HG03103 (cell line): ENCODE data around the gene FOXP1.
"Not testable (repeated sequence)": the region's sequence is repeated elsewhere in the genome, so short reads cannot be mapped to it uniquely, and the experiment has no call there.

Source experiments
- ATAC-seq: cut with Tn5 transposase; IDR thresholded peaks from one replicate; pipeline ENCODE4 v1.9.1; 2021; ENCODE audit warnings: low read depth; ENCODE audit not compliant: unreplicated experiment

Gene FOXP1

GRCh38 chr3:71536376-71536965 lies 47.1 kb downstream of the FOXP1 start:
- no peak for ATAC-seq

GRCh38 chr3:71533588-71533987 lies 49.9 kb downstream of the FOXP1 start:
- ATAC-seq: no peak

DNA sequence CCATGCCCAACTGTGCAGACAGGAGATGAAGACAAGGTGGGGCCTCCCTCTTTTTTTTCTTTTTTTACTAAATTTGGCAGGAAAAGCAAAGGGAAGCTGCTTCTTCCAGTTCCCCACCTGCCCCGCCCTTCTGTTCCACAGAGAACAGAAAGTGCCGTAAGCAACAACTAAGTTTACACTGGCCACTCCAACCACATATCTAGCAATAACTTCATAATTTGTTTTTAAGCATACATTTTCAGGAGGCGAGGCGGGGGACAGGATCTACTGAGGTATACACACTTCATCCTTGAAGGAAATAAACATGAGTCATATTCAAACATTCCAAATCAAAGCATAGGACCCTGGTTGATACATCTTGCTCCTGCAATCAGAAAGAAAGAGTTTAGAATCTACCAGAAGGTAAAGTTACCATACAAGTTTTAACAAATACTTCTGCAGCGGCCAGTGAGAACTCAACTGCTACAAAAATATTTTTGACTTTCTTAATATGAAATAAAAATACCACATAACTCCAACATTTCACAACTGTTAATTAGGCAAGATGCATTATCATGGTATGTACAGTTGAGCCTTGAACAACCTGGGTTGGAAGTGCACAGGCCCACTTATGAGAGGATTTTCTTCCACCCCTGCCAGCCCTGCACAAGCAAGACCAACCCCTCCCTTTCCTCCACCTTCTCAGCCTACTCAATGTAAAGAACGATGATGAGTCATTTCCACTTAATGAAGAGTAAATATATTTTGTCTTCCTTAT lies 50.7 kb downstream of the FOXP1 start:
- ATAC-seq: no peak

DNA sequence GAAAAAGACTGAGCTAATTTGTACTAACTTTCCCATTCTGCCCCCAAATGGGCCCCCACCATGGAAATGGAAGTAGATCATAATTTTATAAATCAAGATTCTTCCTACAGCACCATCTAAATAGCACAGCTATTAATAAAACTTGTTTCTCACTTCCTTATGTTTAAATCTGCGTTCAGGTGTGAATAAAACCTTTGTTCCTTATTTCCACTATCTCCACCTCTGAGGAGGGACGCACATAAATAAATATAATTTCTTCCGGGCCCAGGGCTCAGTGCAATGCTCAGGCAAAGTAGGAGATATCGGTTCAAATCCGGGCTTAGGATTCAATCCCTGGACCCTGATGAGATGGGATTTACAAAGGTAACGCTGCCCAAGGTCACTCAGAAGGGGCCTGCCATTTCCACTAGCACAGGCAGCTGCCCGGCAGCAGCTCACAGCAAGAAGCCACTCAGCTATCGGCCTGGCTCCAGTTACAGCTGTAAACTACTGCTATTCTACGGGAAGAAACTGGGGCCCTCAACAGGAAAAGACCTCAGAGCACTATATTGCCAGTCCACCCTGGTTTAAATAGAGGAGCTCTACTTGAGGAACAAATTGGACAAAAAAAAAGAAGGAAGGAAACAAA lies 52.5 kb downstream of the FOXP1 start:
- no peak for ATAC-seq

- no peak for ATAC-seq
These were observed 54.7 kb downstream of the FOXP1 start for GRCh38 chr3:71528816-71529215.

- ATAC-seq: not testable (repeated sequence)
These were observed 57.1 kb downstream of the FOXP1 start for GRCh38 chr3:71526448-71526847.

GRCh38 chr3:71525391-71525790 lies 58.1 kb downstream of the FOXP1 start:
- no peak for ATAC-seq

DNA sequence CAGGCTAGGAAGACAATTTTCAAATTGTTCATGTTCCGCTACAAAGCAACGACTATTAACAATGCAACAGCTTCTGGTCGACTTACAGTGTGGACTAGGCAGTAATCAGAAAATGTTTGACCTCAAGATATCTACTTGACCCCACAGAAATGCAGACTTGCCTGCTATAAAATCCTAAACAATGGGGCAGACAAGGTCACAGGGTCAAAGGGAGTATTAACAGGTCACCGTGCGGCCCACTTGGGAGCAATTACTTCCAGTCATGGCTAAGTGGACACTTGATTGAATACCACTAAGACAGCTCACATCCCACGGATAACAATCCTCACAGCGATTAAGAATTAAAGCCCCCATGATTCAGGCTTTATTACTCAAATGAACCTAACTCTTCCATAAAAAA lies 58.9 kb downstream of the FOXP1 start:
- ATAC-seq: no peak

DNA sequence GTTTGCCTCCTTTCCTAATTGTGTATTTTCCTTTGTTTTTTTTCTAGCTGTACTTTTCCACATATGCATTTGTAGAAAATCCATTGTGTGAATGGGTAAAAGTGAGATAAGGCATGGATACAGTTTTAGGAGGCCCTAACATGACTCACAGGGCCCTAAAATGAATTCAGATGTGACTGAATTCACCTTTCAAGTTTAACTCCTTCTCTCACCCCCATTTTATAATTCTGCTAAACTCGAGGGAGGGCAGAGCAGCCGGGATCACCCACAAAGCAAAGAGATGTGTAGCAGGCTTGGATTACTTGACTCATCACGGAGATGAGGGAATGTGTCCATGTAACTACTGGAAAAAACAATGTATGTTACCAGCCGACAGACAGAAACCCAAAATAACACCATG lies 59.9 kb downstream of the FOXP1 start:
- ATAC-seq: no peak

DNA sequence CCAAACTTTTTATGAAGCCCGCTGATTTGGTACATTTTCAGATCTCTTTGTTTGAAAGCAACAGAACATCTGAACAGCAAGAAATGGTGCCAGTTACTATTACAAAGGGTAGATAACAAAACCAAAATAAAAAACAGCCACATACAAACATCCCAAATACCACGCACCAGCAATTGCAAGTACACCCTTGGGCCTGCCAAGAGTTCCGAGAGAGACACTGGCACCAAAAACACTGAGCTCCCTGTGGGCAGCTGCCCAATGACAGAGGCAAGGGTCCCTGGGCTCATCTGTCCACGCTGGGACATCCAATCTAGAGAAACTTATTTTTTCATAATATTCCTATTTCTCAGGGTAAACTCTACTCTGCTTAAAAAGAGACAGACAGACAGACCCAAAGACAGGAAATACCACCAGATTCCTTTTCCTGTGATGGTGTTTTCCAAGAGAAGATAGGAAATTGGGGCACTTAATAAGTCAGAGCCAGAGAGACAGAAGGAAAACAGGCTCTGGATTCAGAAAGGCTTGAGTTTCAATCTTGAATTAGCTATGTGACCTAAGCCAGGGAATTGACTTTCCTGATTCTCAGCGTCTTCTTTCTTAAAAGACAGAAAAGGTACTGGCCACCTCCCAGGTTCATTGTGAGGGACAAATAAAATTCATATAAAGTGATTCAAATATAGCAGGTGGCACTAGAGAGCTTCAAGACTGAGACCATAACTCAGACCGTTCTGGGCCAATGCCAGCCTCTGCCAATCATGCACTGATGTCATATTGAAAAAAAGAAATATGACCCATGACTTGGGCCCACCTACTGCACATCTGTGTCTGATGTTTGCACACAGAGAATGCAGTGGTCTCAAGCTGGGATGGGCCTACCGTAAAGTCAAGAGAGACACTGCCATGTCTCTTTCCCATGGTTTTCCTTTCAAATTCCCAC lies 61.3 kb downstream of the FOXP1 start:
- no peak for ATAC-seq

DNA sequence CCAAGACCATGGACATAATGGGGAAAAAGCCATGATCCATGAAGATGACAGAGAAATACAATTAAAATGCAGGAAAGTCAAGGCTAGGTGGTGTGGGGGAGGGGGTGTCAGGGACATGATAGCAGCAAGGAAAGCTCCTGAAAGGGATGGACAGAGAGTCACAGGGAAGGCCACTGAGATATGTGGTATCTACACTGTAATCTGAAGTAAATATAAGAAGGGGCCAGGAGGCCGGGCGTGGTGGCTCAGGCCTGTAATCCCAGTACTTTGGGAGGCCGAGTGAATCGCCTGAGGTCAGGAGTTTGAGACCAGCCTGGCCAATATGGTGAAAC lies 62.5 kb downstream of the FOXP1 start:
- ATAC-seq: no peak

- no peak for ATAC-seq
These were observed 63.1 kb downstream of the FOXP1 start for GRCh38 chr3:71520161-71521020.

DNA sequence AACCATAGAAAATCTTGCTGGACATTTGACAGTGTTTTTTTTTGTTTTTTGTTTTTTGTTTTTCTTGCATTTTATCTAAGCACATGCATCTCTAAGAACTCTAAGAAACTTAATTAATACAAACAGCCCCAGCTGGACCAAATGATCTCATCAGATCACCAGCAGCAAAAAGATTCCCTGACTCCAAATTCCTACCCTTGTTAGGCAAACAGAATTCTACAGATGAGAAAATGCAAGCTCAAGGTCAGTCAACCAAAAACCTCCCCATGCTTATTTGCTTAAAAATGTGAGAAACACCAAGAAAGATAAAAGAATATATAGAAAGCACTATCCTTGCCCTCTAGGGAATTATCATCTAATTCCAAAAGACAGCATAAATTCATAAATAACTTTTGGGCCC lies 65.4 kb downstream of the FOXP1 start:
- ATAC-seq: no peak

GRCh38 chr3:71517271-71517791 lies 66.2 kb downstream of the FOXP1 start:
- ATAC-seq: no peak

DNA sequence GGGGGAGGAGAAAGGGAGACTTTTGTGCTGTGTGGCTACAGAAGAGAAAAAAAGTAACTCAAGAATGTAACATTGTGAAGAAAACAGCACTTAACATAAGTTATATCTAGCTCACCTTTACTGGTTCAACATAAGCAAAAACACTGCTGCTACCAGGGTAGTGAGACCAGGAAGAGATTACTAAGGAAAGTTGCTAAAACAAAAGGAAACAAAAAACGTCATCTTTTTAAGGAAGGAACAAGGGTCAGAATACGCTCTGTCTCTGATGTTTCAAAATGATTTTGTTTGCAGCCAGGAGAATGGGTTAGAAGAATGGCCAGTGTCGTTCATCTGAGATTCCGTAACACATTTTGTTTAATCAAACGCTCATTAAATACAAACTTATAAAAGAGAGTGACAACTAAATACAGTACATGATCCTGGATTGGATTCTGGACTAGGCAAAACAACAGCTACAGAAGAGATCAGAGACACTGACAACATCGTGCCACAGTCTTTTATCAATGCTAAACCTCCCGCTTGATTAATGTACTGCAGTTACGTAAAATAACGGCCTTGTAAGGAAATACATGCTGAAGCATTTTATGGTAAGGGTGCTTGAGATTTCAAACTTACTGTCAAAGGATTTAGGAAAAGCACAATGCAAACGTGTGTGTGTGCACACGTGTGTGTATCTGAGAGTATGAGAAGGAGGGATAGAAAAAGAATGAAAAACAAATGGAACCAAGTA lies 67.7 kb downstream of the FOXP1 start:
- no peak for ATAC-seq

GRCh38 chr3:71514621-71515020 lies 68.9 kb downstream of the FOXP1 start:
- ATAC-seq: no peak

GRCh38 chr3:71513515-71513914 lies 70.0 kb downstream of the FOXP1 start:
- ATAC-seq: no peak

DNA sequence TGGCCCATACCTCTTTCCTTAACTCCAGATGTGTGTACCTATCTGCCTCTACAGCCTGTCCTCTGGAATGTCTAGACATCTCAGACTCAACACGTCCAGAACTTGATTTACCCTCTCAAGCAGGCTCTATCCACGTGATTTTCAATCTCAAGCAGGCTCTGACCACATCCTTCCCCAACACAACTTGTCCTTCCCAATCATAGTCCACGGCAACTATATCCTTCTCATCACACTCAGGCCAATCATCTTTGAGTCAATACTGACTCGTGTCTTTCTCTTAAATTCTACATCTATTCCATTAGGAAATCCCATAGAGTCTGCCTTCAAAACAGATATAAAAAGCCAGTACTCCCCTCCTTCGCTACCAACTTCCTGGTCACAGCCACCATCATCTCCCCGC lies 70.4 kb downstream of the FOXP1 start:
- ATAC-seq: no peak

GRCh38 chr3:71512544-71512943 lies 71.0 kb downstream of the FOXP1 start:
- no peak for ATAC-seq
